ENCODE results near the gene GRPR.

- no peak for TF ChIP-seq POU6F1 (CRISPR knock-in tag; IDR thresholded peaks at IDR 0.05; ENCODE audit: borderline replicate concordance, low read depth)
- TF ChIP-seq PPARA (CRISPR knock-in tag; IDR thresholded peaks at IDR 0.05; ENCODE audit: borderline replicate concordance) = no peak
- no peak for TF ChIP-seq CSRNP3 (CRISPR knock-in tag; IDR thresholded peaks at IDR 0.05)
- no peak for TF ChIP-seq ZFP3 (CRISPR knock-in tag; IDR thresholded peaks at IDR 0.05)
Measured at GRCh38 chrX:16103625-16104024, 19.7 kb upstream of the GRPR start.
